ENCODE results near the gene LKAAEAR1.

LKAAEAR1 gene

DNA sequence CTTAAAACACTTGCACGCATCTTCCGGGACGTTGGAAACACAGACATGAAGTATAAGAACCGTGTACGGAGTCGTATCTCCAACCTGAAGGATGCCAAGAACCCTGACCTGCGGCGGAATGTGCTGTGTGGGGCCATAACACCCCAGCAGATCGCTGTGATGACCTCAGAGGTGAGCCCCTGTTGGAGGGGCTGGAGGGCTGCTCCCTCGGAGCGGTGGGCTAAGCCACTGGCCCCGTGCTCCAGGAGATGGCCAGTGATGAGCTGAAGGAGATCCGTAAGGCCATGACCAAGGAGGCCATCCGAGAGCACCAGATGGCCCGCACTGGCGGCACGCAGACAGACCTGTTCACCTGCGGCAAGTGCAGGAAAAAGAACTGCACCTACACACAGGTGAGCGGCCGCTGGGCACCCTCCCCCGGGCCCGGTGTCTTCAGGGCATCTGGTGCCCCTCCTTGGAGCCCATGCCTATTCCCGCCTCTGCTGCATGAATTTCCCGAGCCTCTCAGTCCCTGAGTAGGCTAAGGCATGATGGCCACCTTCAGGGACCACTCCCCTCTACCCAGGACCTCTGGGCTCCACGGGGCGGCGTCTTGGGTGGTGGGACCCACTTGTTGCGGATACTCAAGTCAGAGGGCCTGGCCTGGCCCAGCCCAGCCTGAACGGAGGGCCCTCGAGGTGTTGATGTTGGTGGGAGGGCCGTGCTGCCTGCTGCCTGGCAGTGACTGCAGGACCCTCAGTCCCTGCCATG lies 13.8 kb downstream of the LKAAEAR1 start:
- TF ChIP-seq CTCF (IDR thresholded peaks at IDR 0.05; ENCODE audit: low read depth, low read length, missing control alignments), result no peak
- no peak overlapping the region for H3K4me3 ChIP-seq (ENCODE audit: low read depth, low read length)
- DNase-seq (ENCODE audit: low read depth), result no peak
- in situ Hi-C loops (cut with HindIII; ENCODE audit: low sequenced_read_pairs), result no loop called here

- TF ChIP-seq CTCF (IDR thresholded peaks at IDR 0.05; ENCODE audit: low read depth, low read length, missing control alignments), result peak; percentile 78
Measured at GRCh38 chr20:64069614-64070243, 14.5 kb downstream of the LKAAEAR1 start.

DNA sequence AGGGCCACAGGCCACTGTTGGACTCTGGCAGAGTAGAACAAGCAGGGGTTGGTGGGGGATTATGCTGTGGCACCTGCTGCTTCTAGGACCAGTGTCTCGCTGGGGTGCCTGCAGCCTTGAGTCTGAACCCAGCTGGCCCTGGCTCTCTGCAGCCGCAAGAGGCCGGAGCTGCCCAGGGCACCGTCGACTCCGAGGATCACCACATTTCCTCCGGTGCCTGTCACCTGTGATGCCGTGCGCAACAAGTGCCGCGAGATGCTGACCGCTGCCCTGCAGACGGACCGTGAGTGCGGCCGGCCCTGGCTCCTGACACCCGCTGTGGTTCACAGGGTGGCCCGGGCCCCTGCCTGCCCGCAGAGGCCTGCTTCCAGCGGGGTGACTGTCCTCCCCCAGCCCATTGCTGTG lies 15.0 kb downstream of the LKAAEAR1 start:
- no peak for DNase-seq (ENCODE audit: low read depth)
- no peak overlapping the region for H3K4me3 ChIP-seq (ENCODE audit: low read depth, low read length)
- TF ChIP-seq CTCF (IDR thresholded peaks at IDR 0.05; ENCODE audit: low read depth, low read length, missing control alignments), result no peak
- in situ Hi-C loops (cut with HindIII; ENCODE audit: low sequenced_read_pairs), result no loop called here

More at GRCh38 chr20:64069614-64070243, 14.5 kb downstream of the LKAAEAR1 start:
- in situ Hi-C loops (cut with HindIII; ENCODE audit: low sequenced_read_pairs), result no loop called here
- DNase-seq (ENCODE audit: low read depth), result no peak
- no peak overlapping the region for H3K4me3 ChIP-seq (ENCODE audit: low read depth, low read length)

- no peak for TF ChIP-seq CTCF (IDR thresholded peaks at IDR 0.05; ENCODE audit: low read depth, low read length, missing control alignments)
- DNase-seq (ENCODE audit: low read depth), result no peak
- no peak overlapping the region for H3K4me3 ChIP-seq (ENCODE audit: low read depth, low read length)
- in situ Hi-C loops (cut with HindIII; ENCODE audit: low sequenced_read_pairs), result no loop called here
Measured at GRCh38 chr20:64068386-64069208, 15.6 kb downstream of the LKAAEAR1 start.

DNA sequence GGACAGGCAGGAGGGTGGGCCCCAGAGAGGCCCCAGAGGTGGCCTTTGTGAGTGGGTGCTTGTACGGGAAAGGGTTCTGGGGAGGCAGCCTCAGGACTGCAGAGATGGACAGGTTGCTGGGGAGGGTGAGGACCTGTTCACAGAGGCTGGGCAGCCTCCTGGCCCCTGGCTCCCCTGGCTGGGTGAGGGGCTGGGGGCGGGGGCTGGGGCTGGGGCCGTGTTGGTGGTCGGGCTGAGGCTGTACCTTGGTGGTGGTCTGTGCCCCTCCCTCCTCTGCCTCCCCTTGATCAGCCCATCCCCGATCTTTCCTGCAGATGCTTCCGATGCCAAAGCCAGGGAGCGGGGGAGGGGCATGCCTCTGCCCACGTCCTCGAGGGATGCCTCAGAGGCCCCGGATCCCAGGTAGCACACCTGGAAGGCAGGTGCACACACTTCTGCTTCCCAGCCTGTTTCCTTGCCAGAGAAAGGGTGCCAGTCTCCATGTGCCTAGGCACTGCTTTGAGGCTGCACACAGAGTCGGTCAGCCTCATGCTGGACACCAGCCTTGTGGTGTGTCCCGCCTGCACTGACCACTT lies 16.4 kb downstream of the LKAAEAR1 start:
- H3K4me3 ChIP-seq (ENCODE audit: low read depth, low read length), result no peak overlapping the region
- no peak for TF ChIP-seq CTCF (IDR thresholded peaks at IDR 0.05; ENCODE audit: low read depth, low read length, missing control alignments)
- no peak for DNase-seq (ENCODE audit: low read depth)
- in situ Hi-C loops (cut with HindIII; ENCODE audit: low sequenced_read_pairs), result no loop called here

DNA sequence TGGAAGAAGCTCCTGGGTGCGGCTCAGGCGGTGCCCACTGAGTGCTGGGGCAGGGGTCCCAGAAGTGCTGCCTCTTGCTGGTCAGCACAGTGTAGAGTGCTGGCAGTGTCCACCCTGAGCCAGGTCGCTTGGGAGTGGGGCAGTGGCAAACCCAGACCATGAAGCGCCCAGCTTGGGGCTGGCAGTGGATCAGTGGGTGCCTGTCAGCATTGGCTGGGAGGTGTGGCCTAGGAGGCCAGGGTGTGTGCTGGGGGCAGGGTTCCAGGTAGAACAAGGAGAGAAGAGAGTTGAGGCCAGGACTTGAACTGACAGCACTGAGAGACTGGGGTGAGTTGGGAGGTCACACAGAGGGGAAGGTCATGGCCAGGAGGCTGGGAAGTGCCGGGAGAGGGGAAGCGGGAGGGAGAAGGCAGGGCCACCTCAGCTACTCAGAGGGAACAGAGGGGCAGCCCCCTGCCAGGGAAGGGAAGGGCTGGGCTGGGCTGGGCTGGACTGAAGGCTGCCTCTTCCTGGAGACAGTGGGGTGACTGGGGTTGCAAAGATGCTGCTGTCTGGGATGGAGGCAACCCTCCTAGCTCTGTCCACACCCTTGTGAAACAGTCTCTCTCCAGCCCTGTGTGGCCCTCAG lies 17.1 kb downstream of the LKAAEAR1 start:
- no peak for DNase-seq (ENCODE audit: low read depth)
- in situ Hi-C loops (cut with HindIII; ENCODE audit: low sequenced_read_pairs), result no loop called here
- TF ChIP-seq CTCF (IDR thresholded peaks at IDR 0.05; ENCODE audit: low read depth, low read length, missing control alignments), result no peak
- no peak overlapping the region for H3K4me3 ChIP-seq (ENCODE audit: low read depth, low read length)
